RPMI7951 (cell line): ENCODE data around the gene PRB4. TPM values are rescaled to one million over a fixed set of nuclear protein-coding genes. Genes with fewer than 3 reads are reported as not detected.
"Not testable (repeated sequence)": the region's sequence is repeated elsewhere in the genome, so short reads cannot be mapped to it uniquely, and the experiment has no call there.

Experiments used
- DNase-seq: peaks from one replicate; pipeline ENCODE4 v3.0.0-alpha.2; 2012; ENCODE audit warnings: low read depth
- total RNA-seq: library from RNA; depleted of rRNA; stranded (reverse); fragments of >200 nt; shearing (Covaris generic); gene quantifications from 2 replicates; pipeline ENCODE4 v1.2.3, GENCODE V29; 2014; rRNA removed

PRB4 gene
- total RNA-seq, result not detected in 2 replicates

DNA sequence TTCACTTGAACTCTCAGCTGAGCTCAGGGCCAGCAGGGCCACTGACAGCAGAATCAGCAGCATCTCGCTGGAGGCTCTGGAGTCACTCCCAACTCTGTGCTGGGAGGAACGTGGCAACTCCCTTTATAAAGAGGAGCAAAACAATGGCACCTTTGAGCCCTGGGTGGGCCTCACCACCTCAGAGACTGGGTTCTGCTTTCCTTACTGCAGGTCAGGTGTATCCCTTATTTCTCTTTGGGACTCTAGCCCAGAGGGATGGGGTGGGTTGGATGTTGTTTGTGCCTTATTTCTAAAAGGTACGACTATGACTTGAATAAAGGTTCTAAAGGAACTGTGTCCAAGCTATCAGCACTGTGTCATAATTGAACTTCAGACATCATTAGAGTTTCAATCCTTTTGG is at the start of gene PRB4:
TSS of gene PRB4 (minus strand) at position 101 of the 400 bp plus-strand sequence. CDS start at position 63, 38 bp downstream.
- no peak for DNase-seq

DNA sequence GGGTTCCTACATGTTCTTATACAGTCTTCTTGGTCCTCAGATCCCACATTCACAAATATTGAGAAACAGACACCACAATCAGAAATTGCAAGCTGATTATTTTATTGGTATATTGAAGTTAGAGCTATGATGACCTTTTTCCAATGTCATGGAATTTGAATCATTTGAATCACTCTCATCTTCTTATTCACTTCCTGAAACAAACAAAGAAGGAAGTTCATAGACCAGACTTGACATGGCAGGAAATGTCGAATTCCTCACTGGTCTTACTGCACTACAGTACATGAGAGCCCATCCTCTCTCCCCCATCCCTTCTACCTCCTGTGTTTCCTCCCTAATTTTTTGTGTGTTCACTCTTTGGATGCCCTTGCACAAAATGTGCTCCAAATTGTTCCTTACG is 41.5 kb upstream of the PRB4 start:
- not testable (repeated sequence) for DNase-seq

DNA sequence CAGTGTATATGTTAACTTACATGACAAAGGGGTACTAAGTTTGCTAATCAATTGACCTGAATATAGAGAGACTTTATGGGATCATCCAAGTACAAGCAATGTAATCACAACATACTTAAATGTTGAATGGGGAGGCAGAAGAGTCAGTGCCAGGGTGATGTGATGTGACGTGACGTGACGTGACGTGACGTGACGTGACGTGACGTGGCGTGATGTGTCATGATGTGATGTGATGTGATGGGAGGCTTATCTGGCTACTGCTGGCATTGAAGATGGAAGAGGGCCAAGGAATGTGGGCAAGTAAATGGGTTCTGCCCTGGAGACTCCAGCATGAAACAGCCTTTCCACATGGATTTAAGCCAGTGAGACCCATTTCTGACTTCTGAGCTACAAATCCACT is 38.2 kb upstream of the PRB4 start:
- DNase-seq, result no peak

GRCh38 chr12:11347810-11348209 is 37.6 kb upstream of the PRB4 start:
- DNase-seq, result no peak

DNA sequence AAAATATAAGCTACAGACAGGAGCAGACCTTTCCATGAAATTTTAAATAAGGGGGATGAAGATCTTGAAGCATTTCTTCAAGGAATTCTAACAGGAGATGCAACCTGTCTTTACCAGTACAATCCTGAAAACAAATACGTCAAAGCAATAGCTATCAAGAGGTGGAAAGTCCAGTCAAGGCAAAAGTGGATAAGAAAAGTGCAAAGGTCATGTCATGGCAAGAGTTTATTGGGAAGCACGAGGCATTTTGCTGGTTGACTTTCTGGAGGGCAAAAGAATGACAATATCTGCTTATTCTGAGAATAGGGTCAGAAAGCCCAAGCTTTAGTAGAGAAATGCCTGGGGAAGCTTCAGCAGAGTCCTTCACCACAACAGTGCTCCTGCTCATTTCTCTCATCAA is 34.3 kb upstream of the PRB4 start:
- no peak for DNase-seq

GRCh38 chr12:11324426-11324825 is 14.2 kb upstream of the PRB4 start:
- DNase-seq, result no peak

DNA sequence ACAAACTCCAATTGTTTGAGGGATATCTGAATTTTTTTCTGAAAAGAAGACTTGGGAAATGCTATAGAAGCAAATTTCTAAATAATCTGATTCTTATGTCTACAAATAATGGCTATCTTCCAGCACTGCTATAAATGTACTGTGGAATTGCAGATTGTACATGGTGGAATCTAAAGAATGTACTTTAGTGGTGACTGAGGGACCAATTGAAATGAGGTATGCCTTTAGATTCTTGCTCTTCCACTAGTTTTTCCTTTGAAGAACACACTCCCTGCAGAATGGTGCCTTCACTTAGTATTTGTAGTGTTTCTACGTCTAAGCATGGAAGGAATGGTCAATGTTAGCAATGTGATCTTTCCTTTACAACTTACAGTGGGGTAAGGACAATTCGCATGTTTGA is 11.7 kb upstream of the PRB4 start:
- no peak for DNase-seq

- DNase-seq, result no peak
These were observed 3.1 kb downstream of the PRB4 start for GRCh38 chr12:11307143-11307542.

GRCh38 chr12:11273449-11273848 is 36.8 kb downstream of the PRB4 start:
- DNase-seq, result no peak

- no peak for DNase-seq
These were observed 40.6 kb downstream of the PRB4 start, which contains the start of gene PRB3 for GRCh38 chr12:11269607-11270006. Gene PRB3 (minus strand): TSS chr12:11269707. CDS start chr12:11269669, 38 bp downstream.

- no peak for DNase-seq
These were observed 45.7 kb downstream of the PRB4 start for GRCh38 chr12:11264501-11264900.

Other genes with a start within 250 kb of the PRB4 start
- not detected in 2 replicates for gene TAS2R46, start 248.1 kb downstream of the PRB4 start, total RNA-seq
- 0.36 and 0.39 TPM in 2 replicates for gene TAS2R43, start 218.1 kb downstream of the PRB4 start, total RNA-seq
- 0.60 and 0.98 TPM in 2 replicates for gene TAS2R30, start 175.8 kb downstream of the PRB4 start, total RNA-seq
- gene SMIM10L1, start 139.2 kb downstream of the PRB4 start, total RNA-seq, result 7.9 and 10.2 TPM in 2 replicates
- not detected in 2 replicates for gene TAS2R42, start 123.5 kb downstream of the PRB4 start, total RNA-seq
- gene PRB3, start 40.7 kb downstream of the PRB4 start, total RNA-seq, result not detected in 2 replicates
- not detected in 2 replicates for gene PRB2, start 85.1 kb upstream of the PRB4 start, total RNA-seq